HepG2 (cell line): ENCODE measurements around the gene HMBS. TPM values are rescaled to one million over a fixed set of nuclear protein-coding genes. Genes with fewer than 3 reads are reported as not detected.
A peak's percentile ranks its signal among the peaks of the same experiment; 100 is the strongest.

Source experiments
- CBX1 ChIP-seq: IDR thresholded peaks from one replicate; pipeline ENCODE4 v1.6.1; 2016; ENCODE audit warnings: antibody characterized with exemption, low read depth
- DMAP1 ChIP-seq: IDR thresholded peaks from 2 replicates; pipeline ENCODE4 v1.6.1; 2016
- EHMT2 ChIP-seq: fragments of 200-600 bp; sonication (generic); IDR thresholded peaks from 2 replicates; pipeline ENCODE4 v1.7.0; 2017; ENCODE audit warnings: antibody characterized with exemption, low read depth, low read length, borderline replicate concordance
- KLF9 ChIP-seq: IDR thresholded peaks from 2 replicates; pipeline ENCODE4 v1.6.1; 2016; ENCODE audit warnings: low read depth
- MXD4 ChIP-seq: IDR thresholded peaks from 2 replicates; pipeline ENCODE4 v1.6.1; 2016; ENCODE audit warnings: mild to moderate bottlenecking, missing biosample characterization, missing genetic modification reagents
- NAIF1 ChIP-seq: sonication (generic); formaldehyde crosslinking; IDR thresholded peaks from 2 replicates; pipeline ENCODE4 v1.5.0; 2020; ENCODE audit warnings: mild to moderate bottlenecking, missing genetic modification reagents, borderline replicate concordance
- NFE2L2 ChIP-seq: fragments of 150-350 bp; IDR thresholded peaks from 2 replicates; pipeline ENCODE4 v1.6.1; 2014; ENCODE audit warnings: low read length
- NPAS2 ChIP-seq: sonication (generic); formaldehyde crosslinking; IDR thresholded peaks from 2 replicates; pipeline ENCODE4 v1.8.0; 2022; ENCODE audit warnings: mild to moderate bottlenecking, missing genetic modification reagents, borderline replicate concordance
- NR2F2 ChIP-seq: IDR thresholded peaks from 2 replicates; pipeline ENCODE4 v1.6.1; 2012; ENCODE audit warnings: low read depth, inconsistent platforms, borderline replicate concordance
- PCBP1 ChIP-seq: fragments of 200-400 bp; formaldehyde crosslinking; IDR thresholded peaks from 2 replicates; pipeline ENCODE4 v1.6.1; 2017; ENCODE audit warnings: mild to moderate bottlenecking, low read depth, low read length, borderline replicate concordance
- RBM39 ChIP-seq: fragments of 200-400 bp; formaldehyde crosslinking; IDR thresholded peaks from one replicate; pipeline ENCODE4 v1.6.1; 2018; ENCODE audit warnings: antibody characterized with exemption, mild to moderate bottlenecking, low read depth, low read length; ENCODE audit not compliant: poor library complexity, severe bottlenecking
- REXO4 ChIP-seq: sonication (generic); formaldehyde crosslinking; IDR thresholded peaks from 2 replicates; pipeline ENCODE4 v1.8.0; 2022; ENCODE audit warnings: missing genetic modification reagents, mild to moderate bottlenecking, borderline replicate concordance
- TFAP4 ChIP-seq: sonication (generic); IDR thresholded peaks from 2 replicates; pipeline ENCODE4 v1.6.1; 2016; ENCODE audit warnings: low read depth, borderline replicate concordance
- ZBTB2 ChIP-seq: sonication (generic); formaldehyde crosslinking; IDR thresholded peaks from 2 replicates; pipeline ENCODE4 v1.8.0; 2022; ENCODE audit warnings: low read depth, missing genetic modification reagents
- ZNF136 ChIP-seq: sonication (generic); formaldehyde crosslinking; IDR thresholded peaks from 2 replicates; pipeline ENCODE4 v1.8.1; 2022; ENCODE audit warnings: low read depth, mild to moderate bottlenecking, moderate library complexity, missing genetic modification reagents
- ZNF350 ChIP-seq: sonication (generic); formaldehyde crosslinking; IDR thresholded peaks from 2 replicates; pipeline ENCODE4 v1.4.0; 2020; ENCODE audit warnings: mild to moderate bottlenecking, low read depth, missing genetic modification reagents, borderline replicate concordance
- ZNF569 ChIP-seq: sonication (generic); formaldehyde crosslinking; IDR thresholded peaks from 2 replicates; pipeline ENCODE4 v1.5.0; 2020; ENCODE audit warnings: mild to moderate bottlenecking, missing genetic modification reagents, moderate library complexity, borderline replicate concordance
- ZNF597 ChIP-seq: sonication (generic); formaldehyde crosslinking; IDR thresholded peaks from 2 replicates; pipeline ENCODE4 v1.5.0; 2020; ENCODE audit warnings: missing genetic modification reagents
- polyA plus RNA-seq, 8 experiments: library from polyadenylated mRNA; depleted of rRNA in 3 of 8; stranded (reverse) in 7 of 8; unstranded in 1 of 8; fragments of >200 nt; fragmentation: Illumina TruSeq in 4 of 8; extraction: Trizol in 4 of 8; gene quantifications; 2 replicates each; pipeline versions ENCODE4 v1.2.1 to v1.2.3, GENCODE V29; 2011 to 2016; ENCODE audit warnings: low read depth in 4 of 8, missing spikeins in 1 of 8, mixed read lengths in 1 of 8; ENCODE audit not compliant: insufficient read depth in 1 of 8
- total RNA-seq, 5 experiments: library from RNA; depleted of rRNA; stranded (reverse); fragments of >200 nt; fragmentation: Illumina TruSeq; extraction: Trizol; gene quantifications; 2 replicates each; pipeline ENCODE4 v1.2.3, GENCODE V29; 2016; ENCODE audit warnings: low read depth in 1 of 5
- TF ChIP-seq, protein P1 (sequence below): sonication (generic); formaldehyde crosslinking; IDR thresholded peaks from 2 replicates; pipeline ENCODE4 v1.5.0; 2020; ENCODE audit warnings: mild to moderate bottlenecking, missing genetic modification reagents, borderline replicate concordance
- TF ChIP-seq, protein P2 (sequence below): sonication (generic); formaldehyde crosslinking; IDR thresholded peaks from 2 replicates; pipeline ENCODE4 v1.4.0; 2020; ENCODE audit warnings: missing genetic modification reagents, borderline replicate concordance

Gene HMBS
- total and polyA plus RNA-seq, 2 of the 13 experiments (the other 11 are each of a cell fraction or from before 2014, with no cell fraction given) = 9.4 to 46.9 TPM

DNA sequence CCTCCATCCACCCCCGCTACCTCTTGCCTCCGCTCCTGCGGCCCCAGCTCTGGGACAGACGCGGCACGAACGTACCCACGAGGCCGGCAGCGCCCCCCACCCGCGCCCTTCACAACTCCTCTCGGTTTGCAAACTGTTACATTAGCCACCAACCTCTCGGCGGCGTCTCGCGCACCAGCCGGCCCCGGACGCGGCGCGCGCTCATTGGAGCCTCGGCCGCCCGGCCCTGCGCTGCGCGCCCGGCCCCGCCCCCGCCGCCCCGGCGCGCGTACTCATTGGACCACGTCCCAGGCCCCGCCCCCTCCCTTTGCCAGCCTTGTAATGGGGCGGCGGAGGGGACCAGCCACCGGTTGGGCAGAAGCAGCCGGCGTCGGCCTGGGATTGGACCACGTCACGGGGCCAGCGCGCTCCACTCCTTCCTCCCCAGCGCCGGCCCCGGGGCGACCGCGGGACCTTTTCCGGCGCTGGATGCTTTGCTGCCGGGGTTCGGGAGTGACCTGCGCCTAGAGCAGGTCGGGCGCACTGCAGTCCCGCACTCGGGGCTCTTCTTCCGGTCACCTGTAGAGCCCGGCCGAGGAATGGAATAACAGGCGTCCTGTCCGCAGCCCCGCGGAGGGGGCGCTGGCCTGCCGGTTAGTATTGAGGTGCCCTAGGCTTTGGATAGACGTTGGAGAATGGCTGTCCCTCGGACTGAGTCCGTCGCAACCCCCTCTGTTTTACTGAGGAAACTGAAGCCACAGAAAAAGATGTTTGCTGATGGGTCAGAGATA is 27.5 kb upstream of the HMBS start, which contains the start of gene HYOU1 (continued):
- TF ChIP-seq, protein P1, sequence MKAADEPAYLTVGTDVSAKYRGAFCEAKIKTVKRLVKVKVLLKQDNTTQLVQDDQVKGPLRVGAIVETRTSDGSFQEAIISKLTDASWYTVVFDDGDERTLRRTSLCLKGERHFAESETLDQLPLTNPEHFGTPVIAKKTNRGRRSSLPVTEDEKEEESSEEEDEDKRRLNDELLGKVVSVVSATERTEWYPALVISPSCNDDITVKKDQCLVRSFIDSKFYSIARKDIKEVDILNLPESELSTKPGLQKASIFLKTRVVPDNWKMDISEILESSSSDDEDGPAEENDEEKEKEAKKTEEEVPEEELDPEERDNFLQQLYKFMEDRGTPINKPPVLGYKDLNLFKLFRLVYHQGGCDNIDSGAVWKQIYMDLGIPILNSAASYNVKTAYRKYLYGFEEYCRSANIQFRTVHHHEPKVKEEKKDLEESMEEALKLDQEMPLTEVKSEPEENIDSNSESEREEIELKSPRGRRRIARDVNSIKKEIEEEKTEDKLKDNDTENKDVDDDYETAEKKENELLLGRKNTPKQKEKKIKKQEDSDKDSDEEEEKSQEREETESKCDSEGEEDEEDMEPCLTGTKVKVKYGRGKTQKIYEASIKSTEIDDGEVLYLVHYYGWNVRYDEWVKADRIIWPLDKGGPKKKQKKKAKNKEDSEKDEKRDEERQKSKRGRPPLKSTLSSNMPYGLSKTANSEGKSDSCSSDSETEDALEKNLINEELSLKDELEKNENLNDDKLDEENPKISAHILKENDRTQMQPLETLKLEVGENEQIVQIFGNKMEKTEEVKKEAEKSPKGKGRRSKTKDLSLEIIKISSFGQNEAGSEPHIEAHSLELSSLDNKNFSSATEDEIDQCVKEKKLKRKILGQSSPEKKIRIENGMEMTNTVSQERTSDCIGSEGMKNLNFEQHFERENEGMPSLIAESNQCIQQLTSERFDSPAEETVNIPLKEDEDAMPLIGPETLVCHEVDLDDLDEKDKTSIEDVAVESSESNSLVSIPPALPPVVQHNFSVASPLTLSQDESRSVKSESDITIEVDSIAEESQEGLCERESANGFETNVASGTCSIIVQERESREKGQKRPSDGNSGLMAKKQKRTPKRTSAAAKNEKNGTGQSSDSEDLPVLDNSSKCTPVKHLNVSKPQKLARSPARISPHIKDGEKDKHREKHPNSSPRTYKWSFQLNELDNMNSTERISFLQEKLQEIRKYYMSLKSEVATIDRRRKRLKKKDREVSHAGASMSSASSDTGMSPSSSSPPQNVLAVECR (CRISPR knock-in tag) = peak; percentile 90; the same call in 1 of the 2 replicates
- TF ChIP-seq EHMT2 (no peak), NR2F2 (peak; percentile 51; the same call in 1 of the 2 replicates), KLF9 (CRISPR knock-in tag) (no peak; the same call in 1 of the 2 replicates), MXD4 (CRISPR knock-in tag) (peak; percentile 83; the same call in 1 of the 2 replicates), ZNF136 (CRISPR knock-in tag) (no peak), ZBTB2 (CRISPR knock-in tag) (peak; percentile 92), NAIF1 (CRISPR knock-in tag) (no peak), ZNF597 (CRISPR knock-in tag) (no peak), ZNF569 (no peak), CBX1 (no peak), NPAS2 (no peak), REXO4 (CRISPR knock-in tag) (no peak), RBM39 (peak; percentile 79), DMAP1 (CRISPR knock-in tag) (peak; percentile 56), NFE2L2 (no peak), TFAP4 (peak; percentile 67; the same call in 1 of the 2 replicates), PCBP1 (no peak), ZNF350 (CRISPR knock-in tag) (0 out of 2 replicates have a peak, but pooled peaks have one; percentile 43)
- TF ChIP-seq, protein P2, sequence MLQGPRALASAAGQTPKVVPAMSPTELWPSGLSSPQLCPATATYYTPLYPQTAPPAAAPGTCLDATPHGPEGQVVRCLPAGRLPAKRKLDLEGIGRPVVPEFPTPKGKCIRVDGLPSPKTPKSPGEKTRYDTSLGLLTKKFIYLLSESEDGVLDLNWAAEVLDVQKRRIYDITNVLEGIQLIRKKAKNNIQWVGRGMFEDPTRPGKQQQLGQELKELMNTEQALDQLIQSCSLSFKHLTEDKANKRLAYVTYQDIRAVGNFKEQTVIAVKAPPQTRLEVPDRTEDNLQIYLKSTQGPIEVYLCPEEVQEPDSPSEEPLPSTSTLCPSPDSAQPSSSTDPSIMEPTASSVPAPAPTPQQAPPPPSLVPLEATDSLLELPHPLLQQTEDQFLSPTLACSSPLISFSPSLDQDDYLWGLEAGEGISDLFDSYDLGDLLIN (CRISPR knock-in tag) = no peak
